HepG2 (cell line): ENCODE results near the gene ZNF75A. TPM values are rescaled to one million over a fixed set of nuclear protein-coding genes. Genes with fewer than 3 reads are reported as not detected.

Experiments used
- ATAC-seq: fragments of 200-7000 bp; cut with Tn5 transposase; 3 replicates; pipeline ENCODE4 v1.9.1; 2020; ENCODE audit warnings: mild to moderate bottlenecking, moderate library complexity
- BruUV-seq: library from RNA; stranded (reverse); fragments of 400-500 nt; replicated peaks from 2 replicates; lab custom pipeline; 2021; lab: Mats Ljungman, UMichigan
- CTCF ChIA-PET: fragments of 300-600 bp; formaldehyde crosslinking; extraction: SDS; loops from one replicate; lab custom pipeline; 2021; ENCODE audit warnings: low total read pairs, inconsistent platforms, low intra/inter-chr PET ratio; lab: Yijun Ruan, JAX
- POLR2A ChIA-PET: fragments of 350-600 bp; sonication (Branson Sonifier 250); formaldehyde crosslinking; loops from one replicate; lab custom pipeline; 2020; ENCODE audit warnings: antibody characterized with exemption, inconsistent platforms; lab: Yijun Ruan, JAX
- DNase-seq: peaks from one replicate; pipeline ENCODE4 v3.0.0-alpha.2; 2015; ENCODE audit warnings: low spot score
- FAIRE-seq: peaks from 3 replicates; lab custom pipeline; 2011; peaks lifted over from hg19 to GRCh38; lab: Jason Lieb, UNC
- H2AFZ ChIP-seq: one replicate; pipeline ENCODE4 v1.6.1; 2011; ENCODE audit warnings: low read length, inconsistent platforms
- H3K27ac ChIP-seq: fragments of 300-600 bp; 3 replicates; pipeline ENCODE4 v1.8.0; 2011; ENCODE audit warnings: mixed run types, mild to moderate bottlenecking, mixed read lengths, low read length, inconsistent platforms; ENCODE audit not compliant: insufficient read depth; ENCODE audit errors: extremely low read length
- H3K27me3 ChIP-seq, 2 experiments: fragments of 200-600 bp in 1 of 2; 2 replicates in 1 of 2; 3 replicates in 1 of 2; pipeline versions ENCODE4 v1.6.0 to v1.8.0; 2011; ENCODE audit warnings: low read length in 2 of 2, mild to moderate bottlenecking in 2 of 2, moderate library complexity in 2 of 2, inconsistent platforms in 1 of 2; ENCODE audit not compliant: insufficient read depth in 2 of 2, control insufficient read depth in 1 of 2
- H3K36me3 ChIP-seq, 2 experiments: fragments of 200-600 bp in 1 of 2; replicated peaks in 1 of 2; 2 replicates in 1 of 2; 3 replicates in 1 of 2; pipeline versions ENCODE4 v1.5.1 to v1.8.0; 2011; ENCODE audit warnings: low read length in 2 of 2, inconsistent platforms in 1 of 2; ENCODE audit not compliant: insufficient read depth in 2 of 2, control insufficient read depth in 1 of 2
- H3K4me1 ChIP-seq: 2 replicates; pipeline ENCODE4 v1.5.1; 2012; ENCODE audit warnings: low read length, inconsistent platforms; ENCODE audit not compliant: insufficient read depth
- H3K4me2 ChIP-seq: 2 replicates; pipeline ENCODE4 v1.6.0; 2011; ENCODE audit warnings: low read depth, low read length, inconsistent platforms
- H3K4me3 ChIP-seq, 3 experiments: fragments of 200-600 bp in 1 of 3; sonication (generic), shearing (Covaris generic) in 1 of 3; replicated peaks in 1 of 3; 2 replicates each; pipeline ENCODE4 v1.5.1; 2011 to 2016; ENCODE audit warnings: low read length in 3 of 3, inconsistent platforms in 2 of 3, low read depth in 2 of 3, mild to moderate bottlenecking in 2 of 3, control low read depth in 1 of 3, mixed read lengths in 1 of 3; ENCODE audit not compliant: insufficient read depth in 1 of 3
- H3K79me2 ChIP-seq: one replicate; pipeline ENCODE4 v1.6.1; 2011; ENCODE audit warnings: low read length, inconsistent platforms; ENCODE audit not compliant: insufficient read depth
- H3K9ac ChIP-seq: 2 replicates; pipeline ENCODE4 v1.6.0; 2011; ENCODE audit warnings: mild to moderate bottlenecking, low read depth, low read length, inconsistent platforms; ENCODE audit not compliant: insufficient read depth
- H3K9me3 ChIP-seq: 2 replicates; pipeline ENCODE4 v1.5.1; 2012; ENCODE audit warnings: mild to moderate bottlenecking, low read length
- H4K20me1 ChIP-seq: 2 replicates; pipeline ENCODE4 v1.6.0; 2011; ENCODE audit warnings: inconsistent platforms, mild to moderate bottlenecking, low read length, moderate library complexity; ENCODE audit not compliant: insufficient read depth
- CEBPB ChIP-seq: IDR thresholded peaks from 2 replicates; pipeline ENCODE4 v1.6.1; 2011; ENCODE audit warnings: low read depth, low read length, improper control_type of control experiment, borderline replicate concordance
- CEBPG ChIP-seq: IDR thresholded peaks from 2 replicates; pipeline ENCODE4 v1.6.1; 2016
- RELA ChIP-seq: sonication (generic); formaldehyde crosslinking; IDR thresholded peaks from 2 replicates; pipeline ENCODE4 v1.4.0; 2020; ENCODE audit warnings: missing genetic modification reagents
- TEAD2 ChIP-seq: sonication (generic); formaldehyde crosslinking; IDR thresholded peaks from 2 replicates; pipeline ENCODE4 v1.9.0; 2021; ENCODE audit warnings: missing genetic modification reagents
- WGBS: methylation state at CpG from one replicate; pipeline ENCODE4 v1.1.6; 2017; ENCODE audit warnings: low lambda C conversion rate; 5-methylcytosine and 5-hydroxymethylcytosine counted together
- in situ Hi-C: cut with HindIII; loops from 2 replicates; pipeline ENCODE4 v1.10.0; 2017; ENCODE audit warnings: low pct_unique_long_range_greater_than_20kb; ENCODE audit not compliant: extremely low pct_ligation_motif_present
- intact Hi-C: fragments of 100-400 bp; cut with micrococcal nuclease; formaldehyde crosslinking; loops from one replicate; pipeline ENCODE4 v1.10.0; 2022; ENCODE audit not compliant: unreplicated experiment
- polyA plus RNA-seq, 8 experiments: library from polyadenylated mRNA; depleted of rRNA in 3 of 8; stranded (reverse) in 7 of 8; unstranded in 1 of 8; fragments of >200 nt; fragmentation: Illumina TruSeq in 4 of 8; extraction: Trizol in 4 of 8; gene quantifications; 2 replicates each; pipeline versions ENCODE4 v1.2.1 to v1.2.3, GENCODE V29; 2011 to 2016; ENCODE audit warnings: low read depth in 4 of 8, missing spikeins in 1 of 8, mixed read lengths in 1 of 8; ENCODE audit not compliant: insufficient read depth in 1 of 8
- total RNA-seq, 5 experiments: library from RNA; depleted of rRNA; stranded (reverse); fragments of >200 nt; fragmentation: Illumina TruSeq; extraction: Trizol; gene quantifications; 2 replicates each; pipeline ENCODE4 v1.2.3, GENCODE V29; 2016; ENCODE audit warnings: low read depth in 1 of 5
- TF ChIP-seq, protein P1 (sequence below), 2 experiments: IDR thresholded peaks; 2 replicates each; pipeline ENCODE4 v1.6.1; 2011 to 2012; ENCODE audit warnings: low read length in 2 of 2, borderline replicate concordance in 1 of 2, low read depth in 1 of 2, mild to moderate bottlenecking in 1 of 2, moderate library complexity in 1 of 2
- TF ChIP-seq, protein P2 (sequence below): sonication (generic); formaldehyde crosslinking; IDR thresholded peaks from 2 replicates; pipeline ENCODE4 v1.4.0; 2020; ENCODE audit warnings: mild to moderate bottlenecking, missing genetic modification reagents

Gene ZNF75A
- total and polyA plus RNA-seq, 2 of the 13 experiments (the other 11 are each of a cell fraction or from before 2014, with no cell fraction given) = 1.4 to 2.1 TPM

DNA sequence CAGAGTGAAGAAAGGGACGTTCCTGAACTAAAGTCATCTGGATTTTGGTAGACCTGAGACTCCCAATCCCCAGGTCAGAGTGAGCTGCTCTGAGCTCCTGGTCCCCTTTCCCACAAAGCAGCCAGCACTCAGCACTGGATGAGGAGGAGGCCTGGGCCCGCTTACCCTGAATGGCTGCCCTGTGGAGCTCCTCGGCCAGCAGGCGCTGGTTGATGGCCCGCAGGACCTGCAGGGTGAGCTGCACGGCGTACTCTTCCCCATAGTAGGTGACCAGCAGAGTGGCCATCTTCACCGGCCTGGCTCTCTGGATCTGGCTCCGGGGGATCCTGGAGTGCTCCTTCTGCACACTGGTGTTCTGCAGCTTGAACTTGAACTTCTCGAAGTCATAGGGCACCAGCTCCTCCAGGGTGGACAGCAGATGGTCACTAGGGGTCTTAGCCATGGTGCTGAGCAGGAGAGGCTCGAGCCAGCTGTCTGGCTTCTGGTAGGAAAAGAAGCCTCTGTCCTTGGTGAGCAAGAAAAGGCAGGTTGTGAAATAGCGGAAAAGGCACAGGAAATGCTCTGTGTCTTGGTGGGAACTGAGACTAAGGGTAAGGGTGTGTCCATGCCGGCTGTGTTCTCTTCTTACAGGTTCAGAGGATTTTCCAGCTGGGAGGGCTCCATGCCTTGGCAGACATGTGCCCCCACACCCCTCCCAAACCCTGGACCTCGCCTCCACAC lies 49.0 kb upstream of the ZNF75A start, which contains the start of gene MEFV:
Gene MEFV, minus strand, starts transcription at position 488 of the 720 bp plus-strand sequence. Its CDS starts 46 bp downstream, at position 442.
- TF ChIP-seq CEBPG (0 out of 2 replicates have a peak, but pooled peaks have one; percentile 14), TEAD2 (no peak), RELA (CRISPR knock-in tag) (no peak), CEBPB (peak; percentile 36; the same call in 1 of the 2 replicates)
- TF ChIP-seq, protein P1, sequence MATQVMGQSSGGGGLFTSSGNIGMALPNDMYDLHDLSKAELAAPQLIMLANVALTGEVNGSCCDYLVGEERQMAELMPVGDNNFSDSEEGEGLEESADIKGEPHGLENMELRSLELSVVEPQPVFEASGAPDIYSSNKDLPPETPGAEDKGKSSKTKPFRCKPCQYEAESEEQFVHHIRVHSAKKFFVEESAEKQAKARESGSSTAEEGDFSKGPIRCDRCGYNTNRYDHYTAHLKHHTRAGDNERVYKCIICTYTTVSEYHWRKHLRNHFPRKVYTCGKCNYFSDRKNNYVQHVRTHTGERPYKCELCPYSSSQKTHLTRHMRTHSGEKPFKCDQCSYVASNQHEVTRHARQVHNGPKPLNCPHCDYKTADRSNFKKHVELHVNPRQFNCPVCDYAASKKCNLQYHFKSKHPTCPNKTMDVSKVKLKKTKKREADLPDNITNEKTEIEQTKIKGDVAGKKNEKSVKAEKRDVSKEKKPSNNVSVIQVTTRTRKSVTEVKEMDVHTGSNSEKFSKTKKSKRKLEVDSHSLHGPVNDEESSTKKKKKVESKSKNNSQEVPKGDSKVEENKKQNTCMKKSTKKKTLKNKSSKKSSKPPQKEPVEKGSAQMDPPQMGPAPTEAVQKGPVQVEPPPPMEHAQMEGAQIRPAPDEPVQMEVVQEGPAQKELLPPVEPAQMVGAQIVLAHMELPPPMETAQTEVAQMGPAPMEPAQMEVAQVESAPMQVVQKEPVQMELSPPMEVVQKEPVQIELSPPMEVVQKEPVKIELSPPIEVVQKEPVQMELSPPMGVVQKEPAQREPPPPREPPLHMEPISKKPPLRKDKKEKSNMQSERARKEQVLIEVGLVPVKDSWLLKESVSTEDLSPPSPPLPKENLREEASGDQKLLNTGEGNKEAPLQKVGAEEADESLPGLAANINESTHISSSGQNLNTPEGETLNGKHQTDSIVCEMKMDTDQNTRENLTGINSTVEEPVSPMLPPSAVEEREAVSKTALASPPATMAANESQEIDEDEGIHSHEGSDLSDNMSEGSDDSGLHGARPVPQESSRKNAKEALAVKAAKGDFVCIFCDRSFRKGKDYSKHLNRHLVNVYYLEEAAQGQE (IDR thresholded peaks at IDR 0.05; ENCODE audit: borderline replicate concordance in 1 of 2, low read depth in 1 of 2, low read length in 2 of 2) = peak in 1 of 2 experiments; percentile 77; a peak in 2 of 4 replicates
- TF ChIP-seq, protein P2, sequence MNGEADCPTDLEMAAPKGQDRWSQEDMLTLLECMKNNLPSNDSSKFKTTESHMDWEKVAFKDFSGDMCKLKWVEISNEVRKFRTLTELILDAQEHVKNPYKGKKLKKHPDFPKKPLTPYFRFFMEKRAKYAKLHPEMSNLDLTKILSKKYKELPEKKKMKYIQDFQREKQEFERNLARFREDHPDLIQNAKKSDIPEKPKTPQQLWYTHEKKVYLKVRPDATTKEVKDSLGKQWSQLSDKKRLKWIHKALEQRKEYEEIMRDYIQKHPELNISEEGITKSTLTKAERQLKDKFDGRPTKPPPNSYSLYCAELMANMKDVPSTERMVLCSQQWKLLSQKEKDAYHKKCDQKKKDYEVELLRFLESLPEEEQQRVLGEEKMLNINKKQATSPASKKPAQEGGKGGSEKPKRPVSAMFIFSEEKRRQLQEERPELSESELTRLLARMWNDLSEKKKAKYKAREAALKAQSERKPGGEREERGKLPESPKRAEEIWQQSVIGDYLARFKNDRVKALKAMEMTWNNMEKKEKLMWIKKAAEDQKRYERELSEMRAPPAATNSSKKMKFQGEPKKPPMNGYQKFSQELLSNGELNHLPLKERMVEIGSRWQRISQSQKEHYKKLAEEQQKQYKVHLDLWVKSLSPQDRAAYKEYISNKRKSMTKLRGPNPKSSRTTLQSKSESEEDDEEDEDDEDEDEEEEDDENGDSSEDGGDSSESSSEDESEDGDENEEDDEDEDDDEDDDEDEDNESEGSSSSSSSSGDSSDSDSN = peak; percentile 10; the same call in 1 of the 2 replicates
- Histone ChIP-seq H3K4me3 (no peak within 1 kb of the TSS), H4K20me1 (no peaks in the 10 kb centered on the region), H3K9me3 (no peaks in the 10 kb centered on the region), H3K9ac (no peak within 1 kb of the TSS; the same call in 1 of the 2 replicates), H2AFZ (no peak within 1 kb of the TSS), H3K27ac (no peak within 1 kb of the TSS), H3K4me1 (peaks cover 43% of the 10 kb centered on the region), H3K79me2 (no peaks in the 10 kb centered on the region), H3K27me3 (peaks cover 7 to 34% of the 10 kb centered on the region in 2 experiments; a peak in 4 of 5 replicates), H3K4me2 (peak within 1 kb of the TSS; percentile 45; the same call in 1 of the 2 replicates), H3K36me3 (no peaks in the 10 kb centered on the region)
- in situ Hi-C loops (no loop called here), intact Hi-C loops (no loop called here)
- DNase-seq (no peak), FAIRE-seq (no peak), ATAC-seq (peak; percentile 47)
- ChIA-PET CTCF (no interaction called here), POLR2A (interaction anchor here (1.6 kb wide), 1 partner anchor 10 kb away, joined by 5 read pairs; no protein-coding TSS in a partner anchor)
- WGBS = 23% methylated on average over 7 of the region's 14 CpGs
- BruUV-seq = no TSS peak
